ENCODE data around the gene ZNF335.

Gene ZNF335

DNA sequence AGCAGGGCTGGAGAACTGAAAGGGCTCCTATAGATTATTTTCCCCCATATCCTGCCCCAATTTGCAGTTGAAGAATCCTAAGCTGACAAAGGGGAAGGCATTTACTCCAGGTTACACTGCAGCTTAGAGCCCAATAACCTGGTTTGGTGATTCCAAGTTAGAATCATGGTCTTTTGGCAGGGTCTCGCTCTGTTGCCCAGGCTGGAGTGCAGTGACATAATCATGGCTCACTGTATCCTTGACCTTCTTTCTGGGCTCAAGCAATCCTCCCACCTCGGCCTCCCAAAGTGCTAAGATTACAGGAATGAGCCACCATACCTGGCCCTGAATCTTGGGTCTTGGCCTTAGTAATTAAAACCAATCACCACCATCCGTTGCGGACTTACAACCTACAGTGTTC, 35.7 kb upstream of the ZNF335 start:
- TF ChIP-seq ZC3H10 (CRISPR knock-in tag; IDR thresholded peaks at IDR 0.05) = no peak
- TF ChIP-seq ISL1 (CRISPR knock-in tag; IDR thresholded peaks at IDR 0.05) = no peak
- no peak for TF ChIP-seq ARNTL (CRISPR knock-in tag; IDR thresholded peaks at IDR 0.05; ENCODE audit: borderline replicate concordance, low read depth)
- TF ChIP-seq PATZ1 (CRISPR knock-in tag; IDR thresholded peaks at IDR 0.05; ENCODE audit: borderline replicate concordance) = no peak
- no peak for TF ChIP-seq OSR1 (CRISPR knock-in tag; IDR thresholded peaks at IDR 0.05)
- TF ChIP-seq ZNF565 (CRISPR knock-in tag; conservative IDR thresholded peaks at IDR 0.05; ENCODE audit: low read depth) = no peak
- no peak for TF ChIP-seq TSHZ2 (CRISPR knock-in tag; IDR thresholded peaks at IDR 0.05)
- no peak for TF ChIP-seq BACH2 (CRISPR knock-in tag; IDR thresholded peaks at IDR 0.05; ENCODE audit: borderline replicate concordance)
- TF ChIP-seq CSRNP3 (CRISPR knock-in tag; IDR thresholded peaks at IDR 0.05) = no peak
- no peak for TF ChIP-seq ZNF8 (CRISPR knock-in tag; IDR thresholded peaks at IDR 0.05)
- TF ChIP-seq TOX (CRISPR knock-in tag; IDR thresholded peaks at IDR 0.05; ENCODE audit: borderline replicate concordance) = no peak
- TF ChIP-seq SNAI2 (CRISPR knock-in tag; IDR thresholded peaks at IDR 0.05) = no peak

GRCh38 chr20:46006964-46007363, 35.0 kb upstream of the ZNF335 start:
- no peak for ATAC-seq

More for the DNA sequence above, 35.7 kb upstream of the ZNF335 start:
- ATAC-seq = no peak

More at GRCh38 chr20:46006964-46007363, 35.0 kb upstream of the ZNF335 start:
- no peak for TF ChIP-seq POU6F1 (CRISPR knock-in tag; IDR thresholded peaks at IDR 0.05; ENCODE audit: borderline replicate concordance, low read depth)
- no peak for TF ChIP-seq ESRRG (CRISPR knock-in tag; IDR thresholded peaks at IDR 0.05)
- TF ChIP-seq BACH2 (CRISPR knock-in tag; IDR thresholded peaks at IDR 0.05; ENCODE audit: borderline replicate concordance) = no peak
- TF ChIP-seq PATZ1 (CRISPR knock-in tag; IDR thresholded peaks at IDR 0.05; ENCODE audit: borderline replicate concordance) = no peak
- TF ChIP-seq RARB (CRISPR knock-in tag; IDR thresholded peaks at IDR 0.05) = no peak
- TF ChIP-seq ZFP3 (CRISPR knock-in tag; IDR thresholded peaks at IDR 0.05) = no peak
- TF ChIP-seq TSHZ2 (CRISPR knock-in tag; IDR thresholded peaks at IDR 0.05) = no peak
- TF ChIP-seq, protein P1, sequence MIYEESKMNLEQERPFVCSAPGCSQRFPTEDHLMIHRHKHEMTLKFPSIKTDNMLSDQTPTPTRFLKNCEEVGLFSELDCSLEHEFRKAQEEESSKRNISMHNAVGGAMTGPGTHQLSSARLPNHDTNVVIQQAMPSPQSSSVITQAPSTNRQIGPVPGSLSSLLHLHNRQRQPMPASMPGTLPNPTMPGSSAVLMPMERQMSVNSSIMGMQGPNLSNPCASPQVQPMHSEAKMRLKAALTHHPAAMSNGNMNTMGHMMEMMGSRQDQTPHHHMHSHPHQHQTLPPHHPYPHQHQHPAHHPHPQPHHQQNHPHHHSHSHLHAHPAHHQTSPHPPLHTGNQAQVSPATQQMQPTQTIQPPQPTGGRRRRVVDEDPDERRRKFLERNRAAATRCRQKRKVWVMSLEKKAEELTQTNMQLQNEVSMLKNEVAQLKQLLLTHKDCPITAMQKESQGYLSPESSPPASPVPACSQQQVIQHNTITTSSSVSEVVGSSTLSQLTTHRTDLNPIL (CRISPR knock-in tag; IDR thresholded peaks at IDR 0.05; ENCODE audit: low read depth) = no peak
- no peak for TF ChIP-seq OSR1 (CRISPR knock-in tag; IDR thresholded peaks at IDR 0.05)
- no peak for TF ChIP-seq GLIS3 (CRISPR knock-in tag; IDR thresholded peaks at IDR 0.05)
